GM12891 (cell line): ENCODE measurements around the gene STXBP6.

ENCODE experiments used
- PAX5 ChIP-seq: IDR thresholded peaks from 2 replicates; pipeline ENCODE4 v1.6.1; 2011; ENCODE audit warnings: low read length, moderate library complexity, mild to moderate bottlenecking; ENCODE audit not compliant: insufficient read depth, severe bottlenecking
- POLR2A ChIP-seq: IDR thresholded peaks from 2 replicates; pipeline ENCODE4 v1.6.1; 2011; ENCODE audit warnings: low read depth, low read length, control low read depth
- POLR2AphosphoS5 ChIP-seq: IDR thresholded peaks from 2 replicates; pipeline ENCODE4 v1.6.1; 2011; ENCODE audit warnings: low read depth, low read length, control low read depth
- SPI1 ChIP-seq: IDR thresholded peaks from 2 replicates; pipeline ENCODE4 v1.6.1; 2011; ENCODE audit warnings: low read depth, low read length, control low read depth
- TAF1 ChIP-seq: IDR thresholded peaks from 2 replicates; pipeline ENCODE4 v1.6.1; 2011; ENCODE audit warnings: low read depth, low read length, control low read depth

GRCh38 chr14:25004389-25004809 is 45.5 kb downstream of the STXBP6 start:
- no peak for TF ChIP-seq POLR2AphosphoS5
- TF ChIP-seq TAF1 = no peak
- TF ChIP-seq PAX5 = no peak
- TF ChIP-seq POLR2A = no peak
- no peak for TF ChIP-seq SPI1
